SIG-M5 treated with dmso at 0.1 percent for 504 hours (cell line): ENCODE results near the gene TMEM72.
A peak's percentile ranks its signal among the peaks of the same experiment; 100 is the strongest.

Source experiments
- DNase-seq: peaks from one replicate; lab custom pipeline; 2025; ENCODE audit not compliant: unreplicated experiment; lab: John Stamatoyannopoulos, UW

Gene TMEM72

DNA sequence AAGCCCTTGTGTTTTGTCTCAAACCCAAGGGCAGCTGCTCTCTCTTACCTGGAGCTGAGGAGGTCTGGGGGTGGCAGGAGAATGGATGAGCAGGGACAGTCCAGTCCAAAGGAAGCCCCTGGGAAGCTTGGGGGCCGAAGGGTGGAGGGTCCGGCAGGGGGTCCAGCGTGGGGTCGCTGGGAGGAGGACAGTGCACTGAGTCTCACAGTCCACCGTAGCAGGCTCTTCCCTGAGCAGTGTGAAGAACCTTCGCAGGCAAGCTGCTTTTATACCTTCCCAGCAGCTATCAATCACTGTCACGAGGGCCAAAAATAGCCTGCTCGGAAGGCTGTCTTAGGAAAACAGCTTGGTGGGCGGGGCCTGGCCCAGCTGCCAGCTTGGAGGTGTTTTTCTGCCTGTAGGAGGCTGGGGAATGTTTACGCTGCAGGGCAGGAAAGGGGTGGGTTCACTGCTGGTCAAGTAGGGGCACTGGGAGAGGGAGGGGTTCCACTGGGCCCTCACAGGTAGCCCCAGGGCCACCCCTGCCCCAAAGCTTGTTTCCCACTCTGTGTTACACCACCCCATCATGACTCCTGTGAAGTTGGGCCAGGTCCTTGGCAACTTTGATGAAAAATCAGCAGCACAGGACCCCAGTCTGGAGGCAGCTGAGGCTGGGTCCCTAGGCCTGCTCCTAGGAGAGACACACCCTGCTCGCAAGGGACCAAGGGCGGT, 67.6 kb downstream of the TMEM72 start, which contains the start of gene DEPP1:
Gene DEPP1, minus strand, starts transcription at position 240 of the 711 bp plus-strand sequence. CDS start 779 bp downstream, outside the sequence.
- peak; percentile 46 for DNase-seq

DNA sequence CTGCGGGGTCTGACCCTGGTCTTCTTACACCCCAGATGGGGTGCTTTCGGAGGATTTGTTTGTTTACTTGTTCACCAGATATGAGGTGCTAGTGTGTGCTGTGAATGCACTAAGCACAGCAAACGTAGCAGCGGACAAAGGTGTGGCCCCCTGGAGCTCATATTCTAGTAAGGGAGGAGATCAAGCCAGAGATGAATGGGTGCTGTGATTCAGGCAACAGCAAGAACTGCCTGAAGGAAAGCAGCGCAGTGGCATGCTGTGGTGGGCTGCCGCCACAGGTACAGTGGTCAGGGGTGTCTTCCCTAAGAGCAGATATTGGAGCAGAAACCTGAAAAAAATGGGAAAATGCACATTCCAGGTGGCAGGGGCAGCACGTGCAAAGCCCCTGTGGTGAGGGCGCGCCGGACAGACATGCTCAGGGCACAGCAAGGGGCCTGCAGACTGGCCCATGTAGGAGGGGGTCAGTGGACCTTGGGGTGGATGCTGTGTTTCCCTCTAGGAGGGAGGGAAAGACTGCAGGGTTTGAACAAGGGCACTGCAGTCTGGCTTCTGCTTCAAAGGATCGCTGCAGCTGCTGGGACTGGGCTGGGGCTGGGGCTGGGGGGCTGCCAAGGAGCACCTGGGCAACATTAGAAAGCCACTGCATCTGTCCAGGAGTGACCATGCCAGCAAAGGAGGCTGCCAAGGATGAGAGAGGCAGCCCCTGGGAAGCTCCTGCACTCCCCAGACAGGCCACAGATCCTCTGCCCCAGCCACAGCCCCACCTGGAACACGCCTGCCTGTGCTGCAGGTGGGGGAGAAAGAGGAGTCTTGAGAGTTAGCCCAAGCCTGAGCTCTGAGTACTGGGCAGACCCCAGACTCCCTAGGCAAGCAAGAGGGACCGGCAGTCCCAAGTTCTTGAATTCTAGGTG, 68.4 kb downstream of the TMEM72 start:
- DNase-seq = no peak

DNA sequence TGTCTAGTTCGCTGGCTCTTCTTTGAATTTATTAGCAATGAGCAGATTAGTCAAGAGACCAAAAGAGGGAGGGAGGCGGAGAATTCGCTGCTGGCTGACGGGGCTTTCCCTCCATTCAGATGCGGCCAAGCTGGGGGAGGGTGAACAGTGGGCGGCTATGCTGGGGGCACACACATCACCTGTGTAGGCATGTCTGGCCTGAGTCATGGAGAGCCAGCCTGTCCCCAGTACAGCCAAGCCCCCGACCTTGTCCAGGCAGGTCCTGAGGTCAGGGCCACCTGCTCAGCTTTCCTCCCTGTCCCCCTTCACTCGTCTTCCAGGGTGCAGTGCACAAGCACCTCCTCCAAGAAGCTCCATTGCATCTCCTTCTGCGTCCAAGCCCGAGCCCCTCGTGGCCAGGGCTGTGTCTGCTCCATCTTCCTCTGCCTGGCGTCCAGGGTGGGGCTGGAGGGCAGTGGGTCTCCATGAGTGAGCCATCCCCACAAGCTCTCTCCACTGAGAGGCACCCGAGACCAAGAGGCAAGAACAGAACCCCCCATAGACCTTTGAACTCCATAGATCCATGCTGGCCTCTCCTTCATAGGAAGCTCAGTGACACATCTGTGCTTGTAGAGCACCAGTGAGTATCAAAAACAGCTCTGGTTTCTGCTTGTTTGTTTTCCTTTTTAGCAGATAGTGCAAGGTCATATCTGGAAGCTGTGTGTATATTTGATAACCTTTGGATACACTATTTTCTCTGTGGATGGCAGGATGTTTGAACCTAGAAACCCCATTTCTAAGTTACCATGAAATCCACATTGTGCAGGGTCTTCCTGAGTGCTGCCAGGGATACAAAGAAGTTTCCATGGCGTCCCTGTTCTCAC, 69.4 kb downstream of the TMEM72 start:
- no peak for DNase-seq

DNA sequence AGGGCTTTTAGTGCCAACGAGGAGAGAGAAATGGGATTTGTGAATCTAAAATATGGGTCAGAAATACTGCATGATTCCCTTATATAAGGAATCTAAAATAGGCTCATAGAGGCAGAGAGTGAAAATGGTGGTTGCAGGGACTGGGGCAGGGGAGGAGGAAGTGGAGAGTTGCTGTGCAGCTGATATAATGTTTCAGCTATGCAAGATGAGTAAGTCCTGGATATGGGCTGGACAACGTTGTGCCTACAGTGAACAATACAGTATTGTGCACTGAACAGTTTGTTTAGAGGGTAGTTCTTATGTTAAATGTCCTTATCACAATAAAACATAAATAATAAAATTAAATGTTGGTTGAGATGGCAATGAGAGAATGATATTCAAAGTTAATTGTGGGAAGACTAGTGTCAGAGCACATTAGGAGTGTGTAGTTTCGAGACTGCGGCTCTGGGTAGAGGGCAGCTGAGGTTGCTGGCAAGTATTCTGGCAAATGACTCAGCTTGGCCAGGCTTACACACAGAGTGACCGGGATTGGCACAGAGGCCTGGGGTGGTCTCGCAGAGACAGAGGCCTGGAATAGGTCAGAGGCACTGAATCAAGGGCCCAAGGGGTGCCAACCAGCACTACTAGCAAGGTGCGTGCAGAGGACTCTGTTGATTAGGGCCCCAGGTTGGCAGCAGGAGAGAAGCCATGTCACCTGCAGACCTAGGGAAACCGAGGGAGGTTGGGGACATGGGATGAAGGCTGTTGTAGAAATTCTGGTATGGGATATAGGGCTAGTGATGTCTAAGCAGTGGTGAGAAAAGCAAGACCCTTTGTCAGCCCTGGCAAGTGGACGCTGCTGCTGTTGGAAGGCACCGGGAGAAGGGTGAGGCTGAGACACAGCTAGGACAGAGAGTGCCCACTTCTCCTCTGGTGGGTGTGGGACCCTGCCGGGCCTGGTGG, 70.3 kb downstream of the TMEM72 start:
- peak; percentile 18 for DNase-seq

DNA sequence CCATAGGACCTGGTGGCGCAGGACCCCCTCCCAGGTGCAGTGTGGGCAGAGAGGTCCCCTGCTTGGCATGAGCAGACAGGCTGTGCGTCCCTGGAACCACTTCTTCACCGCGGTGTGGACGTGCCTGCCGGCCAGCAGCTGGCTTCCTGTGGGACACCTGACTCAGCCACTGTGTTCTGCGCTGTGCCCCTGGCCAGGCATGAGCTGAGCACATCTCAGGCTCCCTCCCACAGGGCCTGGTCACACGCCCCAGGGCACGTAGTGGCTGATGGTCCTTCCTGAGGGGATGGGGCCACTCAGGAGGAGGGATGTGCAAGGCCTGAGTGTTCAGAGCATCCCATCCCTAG, 71.0 kb downstream of the TMEM72 start:
- no peak for DNase-seq

DNA sequence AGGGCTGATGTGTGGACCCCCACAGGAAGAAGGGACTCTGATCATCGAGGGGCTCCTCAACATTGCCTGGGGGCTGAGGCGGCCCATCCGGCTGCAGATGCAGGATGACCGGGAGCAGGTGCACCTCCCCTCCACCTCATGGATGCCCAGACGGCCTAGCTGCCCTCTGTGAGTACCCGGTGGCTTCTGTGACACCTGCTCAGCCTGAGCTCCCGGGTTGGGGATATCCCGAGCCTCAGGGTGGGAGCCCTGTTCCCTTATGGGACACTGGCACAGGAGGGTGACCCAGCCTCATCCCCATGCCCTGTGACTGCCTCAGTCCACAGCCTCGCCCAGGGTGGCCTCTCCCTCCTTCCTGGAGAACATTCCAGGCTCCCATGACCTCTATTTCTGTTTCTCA, 71.4 kb downstream of the TMEM72 start:
- DNase-seq = no peak

DNA sequence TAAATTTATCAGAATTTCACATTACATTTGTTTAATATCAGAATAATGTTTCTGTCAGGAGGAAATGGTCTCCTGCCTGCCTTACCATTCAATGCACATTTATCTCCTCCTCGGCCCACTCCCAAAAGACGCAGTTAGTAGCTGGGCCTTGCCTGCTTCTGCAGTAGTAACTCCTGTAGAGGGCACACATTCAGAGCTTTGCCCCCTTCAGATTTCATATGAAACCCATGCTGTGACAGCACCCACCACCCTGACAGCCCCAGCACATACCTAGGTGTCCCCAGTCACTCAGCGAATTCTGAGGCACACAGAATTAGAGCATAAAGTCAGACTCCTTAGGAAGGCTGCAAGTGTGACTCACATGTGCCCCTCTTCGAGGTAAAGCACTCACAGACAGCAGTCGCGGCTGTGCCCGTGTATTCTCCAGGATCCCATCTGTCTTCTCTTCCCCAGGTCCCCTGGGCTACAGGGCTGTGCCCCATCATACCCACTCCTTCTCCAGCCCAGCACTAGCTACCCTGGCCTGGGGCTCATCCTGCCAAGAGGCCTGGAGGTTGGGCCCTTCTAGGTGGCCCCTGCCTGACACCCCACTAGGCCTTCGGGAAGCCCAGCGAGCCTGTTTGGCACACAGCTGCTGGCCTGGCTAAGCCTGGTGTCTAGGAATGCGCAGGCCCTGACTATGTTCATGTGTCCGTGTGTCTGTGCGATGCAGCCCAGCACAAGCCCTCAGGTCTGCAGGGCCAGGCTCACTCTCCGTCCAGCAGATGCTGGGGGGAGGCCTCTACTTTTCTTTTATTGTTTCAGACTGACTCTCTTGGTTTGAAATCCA, 72.1 kb downstream of the TMEM72 start:
- no peak for DNase-seq

DNA sequence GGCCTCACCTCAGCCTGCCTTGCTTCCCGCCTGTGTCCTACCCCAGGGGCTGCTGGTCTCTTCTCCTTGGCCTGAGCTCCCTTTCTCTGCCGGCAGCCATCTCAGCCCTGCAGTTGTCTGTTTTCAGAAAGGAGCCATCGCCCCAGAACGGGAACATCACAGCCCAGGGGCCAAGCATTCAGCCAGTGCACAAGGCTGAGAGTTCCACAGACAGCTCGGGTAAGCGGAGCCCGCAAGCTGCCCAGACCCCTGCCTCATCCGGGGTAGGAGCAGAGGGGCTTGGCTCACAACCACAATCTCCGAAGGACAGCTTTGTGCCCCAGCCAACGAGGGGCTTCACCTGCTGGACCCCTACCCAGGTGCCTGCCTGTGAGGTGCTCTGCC, 72.8 kb downstream of the TMEM72 start:
- no peak for DNase-seq

DNA sequence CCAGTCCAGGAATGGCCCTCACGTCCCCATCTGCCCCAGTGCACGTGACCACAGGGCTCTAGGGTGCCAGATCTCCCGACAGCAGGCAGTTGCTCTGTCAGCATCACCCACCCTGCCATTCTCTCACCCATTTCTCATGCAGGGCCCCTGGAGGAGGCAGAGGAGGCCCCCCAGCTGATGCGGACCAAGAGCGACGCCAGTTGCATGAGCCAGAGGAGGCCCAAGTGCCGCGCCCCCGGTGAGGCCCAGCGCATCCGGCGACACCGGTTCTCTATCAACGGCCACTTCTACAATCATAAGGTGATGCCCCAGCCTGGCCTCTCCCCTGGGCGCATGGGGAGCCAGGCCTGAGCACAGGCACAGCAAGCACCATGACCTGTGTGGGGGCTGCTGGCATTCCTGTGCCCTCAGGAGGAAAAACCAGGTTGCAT, 73.5 kb downstream of the TMEM72 start:
- DNase-seq = no peak

DNA sequence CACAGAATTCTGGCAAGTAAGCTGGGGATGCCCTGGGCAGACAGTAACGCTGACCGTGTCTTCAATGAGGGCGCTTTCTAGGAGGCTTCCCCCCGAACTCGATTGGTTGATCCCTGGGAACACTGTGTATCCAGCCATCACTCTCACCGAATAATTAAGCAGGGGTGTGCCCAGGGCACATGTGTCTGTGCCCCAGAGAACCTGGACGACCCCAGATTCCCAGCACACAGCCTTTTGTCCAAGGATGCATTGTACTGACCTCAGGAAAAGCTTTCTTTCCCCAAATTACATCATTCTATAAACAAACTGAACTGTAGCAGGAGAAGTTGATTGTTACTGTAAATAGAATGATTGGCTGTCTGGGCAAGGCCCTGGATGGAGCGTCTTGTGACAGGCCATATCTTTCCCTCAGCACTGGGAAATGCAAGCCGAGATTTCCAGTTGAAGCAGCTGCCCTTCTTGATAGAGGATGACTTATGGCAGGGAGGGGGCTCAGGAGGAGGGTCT, 74.1 kb downstream of the TMEM72 start:
- no peak for DNase-seq

DNA sequence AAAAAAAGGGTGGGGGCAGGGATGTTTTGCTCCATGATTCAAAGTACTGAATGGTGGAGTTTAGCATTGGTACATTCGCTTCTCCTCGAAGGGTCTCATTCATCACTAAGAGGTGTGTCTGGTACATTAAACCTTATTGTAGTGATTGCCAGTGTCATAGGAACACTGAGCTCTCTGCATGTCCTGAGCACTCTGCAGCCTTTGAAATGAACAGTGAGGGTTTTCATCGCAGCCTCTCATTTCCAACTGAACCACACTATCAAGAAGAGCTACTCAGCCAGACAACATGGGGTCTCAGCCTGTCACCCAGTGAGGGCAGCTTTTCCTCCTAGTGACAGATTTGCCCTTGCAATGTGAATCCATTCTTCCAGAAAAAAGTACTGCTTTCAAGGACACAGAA, 75.0 kb downstream of the TMEM72 start:
- no peak for DNase-seq
